ENCODE results near the gene MMD. TPM values are rescaled to one million over a fixed set of nuclear protein-coding genes. Genes with fewer than 3 reads are reported as not detected.

Gene MMD
- total and polyA plus RNA-seq, 4 donors = 37.4 to 122 (median 107) TPM

DNA sequence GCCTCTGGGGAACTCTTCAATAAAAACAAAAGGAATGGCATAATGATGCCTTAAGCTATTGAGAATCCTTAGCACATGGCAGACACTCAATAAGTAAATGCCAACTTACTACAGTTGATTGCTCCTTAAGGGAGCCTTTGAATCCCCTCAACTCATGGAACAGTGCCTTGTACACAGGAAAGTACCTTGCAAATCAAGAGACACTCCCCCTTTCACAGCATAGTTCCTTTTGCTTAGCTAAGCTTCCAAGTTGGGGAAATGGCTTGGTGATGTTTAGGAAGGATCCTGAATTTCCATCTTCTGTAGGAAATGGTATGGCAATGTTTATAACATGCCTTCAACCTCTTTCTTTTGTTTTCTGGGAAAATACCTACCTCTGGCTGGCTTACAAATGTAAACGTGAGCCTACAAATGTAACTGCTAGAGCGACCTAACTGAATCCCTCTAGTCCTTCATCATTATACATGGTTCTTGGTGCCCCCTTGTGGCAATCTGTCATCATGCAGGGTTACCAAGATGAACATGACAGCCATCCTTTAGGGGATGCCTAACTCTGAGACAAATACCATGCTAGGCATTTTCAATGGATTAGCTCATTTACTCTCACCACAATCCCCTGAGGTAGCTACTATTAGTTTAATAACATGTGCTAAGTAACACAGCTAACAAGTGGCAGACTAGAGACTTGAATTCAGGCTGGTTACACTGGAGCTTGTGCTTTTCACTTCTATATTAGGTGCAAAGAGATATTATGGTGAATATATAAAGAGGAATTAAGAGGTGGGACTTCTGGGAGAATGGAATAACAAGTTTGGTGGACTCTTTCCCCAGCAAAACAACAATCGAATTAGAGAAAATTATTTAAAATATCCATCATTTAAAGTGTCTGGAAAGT lies 65.0 kb downstream of the MMD start:
- H3K27ac ChIP-seq (ENCODE audit: low read depth, low read length) = no peak overlapping the region
- 15% methylated on average over 2 of the region's 3 CpGs for WGBS (ENCODE audit: insufficient coverage)
- H3K36me3 ChIP-seq (ENCODE audit: control insufficient read depth, insufficient read depth, low read length) = no peaks in the 10 kb centered on the region
- H3K9me3 ChIP-seq (ENCODE audit: control insufficient read depth, insufficient read depth, low read length) = peaks cover 5% of the 10 kb centered on the region
- H3K27me3 ChIP-seq (ENCODE audit: control insufficient read depth, insufficient read depth, low read length) = no peaks in the 10 kb centered on the region
- no peak overlapping the region for H3K4me3 ChIP-seq (ENCODE audit: low read depth, low read length)
- H3K4me1 ChIP-seq (ENCODE audit: control insufficient read depth, insufficient read depth, low read length) = no peaks in the 10 kb centered on the region
- peak in 3 of 6 donors; percentile 19 to 73 (median 69) for DNase-seq (ENCODE audit: low read depth in 4 of 6, low spot score in 6 of 6)

DNA sequence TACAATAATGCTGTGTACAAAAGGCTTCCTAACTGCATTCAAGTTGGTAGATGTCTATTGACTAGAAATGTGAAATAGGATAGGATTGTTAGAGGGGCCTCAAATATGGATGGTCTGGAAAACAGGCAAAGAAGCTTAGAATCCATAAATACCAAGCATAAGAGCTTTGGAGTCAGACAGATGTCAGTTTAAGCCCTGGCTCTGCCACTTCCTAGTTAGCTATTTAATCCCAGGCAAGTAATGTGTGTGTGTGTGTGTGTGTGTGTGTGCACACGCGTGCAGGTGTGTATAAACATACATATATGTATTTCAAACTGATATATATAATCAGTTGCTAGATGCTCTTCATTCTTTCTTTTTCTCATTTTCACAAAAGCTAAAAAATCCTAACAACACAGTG lies 66.7 kb downstream of the MMD start:
- Histone ChIP-seq H3K4me1 (ENCODE audit: control insufficient read depth, insufficient read depth, low read length) (no peaks in the 10 kb centered on the region), H3K27me3 (ENCODE audit: control insufficient read depth, insufficient read depth, low read length) (no peaks in the 10 kb centered on the region), H3K4me3 (ENCODE audit: low read depth, low read length) (no peak overlapping the region), H3K36me3 (ENCODE audit: control insufficient read depth, insufficient read depth, low read length) (no peaks in the 10 kb centered on the region), H3K27ac (ENCODE audit: low read depth, low read length) (no peak overlapping the region), H3K9me3 (ENCODE audit: control insufficient read depth, insufficient read depth, low read length) (no peaks in the 10 kb centered on the region)
- DNase-seq (ENCODE audit: low read depth in 4 of 6, low spot score in 6 of 6) = no peak
- WGBS (ENCODE audit: insufficient coverage) = no CpG with 5 or more reads among the region's 2 CpGs

DNA sequence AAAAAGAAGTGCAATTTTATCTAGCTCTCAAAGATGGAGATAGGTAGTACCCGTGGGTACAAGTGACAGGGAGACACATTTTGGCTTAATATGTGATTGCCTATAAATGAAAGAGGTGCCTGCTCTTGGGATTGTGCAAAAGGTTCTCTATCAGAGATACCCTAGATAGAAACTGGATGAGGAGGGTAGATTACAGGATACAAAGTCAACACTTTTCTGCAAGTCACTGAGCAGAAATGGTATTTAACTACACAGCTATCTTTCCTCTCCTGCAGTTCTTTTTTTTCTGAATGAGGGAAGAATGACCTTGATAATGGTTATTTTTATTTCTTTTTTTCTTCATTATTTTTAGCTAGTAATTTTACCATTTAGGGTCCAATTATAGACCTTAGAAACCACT lies 67.6 kb downstream of the MMD start:
- DNase-seq (ENCODE audit: low read depth in 4 of 6, low spot score in 6 of 6) = no peak
- no peaks in the 10 kb centered on the region for H3K27me3 ChIP-seq (ENCODE audit: control insufficient read depth, insufficient read depth, low read length)
- WGBS (ENCODE audit: insufficient coverage) = 75% methylated on average over 1 of the region's 1 CpG
- no peaks in the 10 kb centered on the region for H3K9me3 ChIP-seq (ENCODE audit: control insufficient read depth, insufficient read depth, low read length)
- no peaks in the 10 kb centered on the region for H3K4me1 ChIP-seq (ENCODE audit: control insufficient read depth, insufficient read depth, low read length)
- no peak overlapping the region for H3K4me3 ChIP-seq (ENCODE audit: low read depth, low read length)
- no peaks in the 10 kb centered on the region for H3K36me3 ChIP-seq (ENCODE audit: control insufficient read depth, insufficient read depth, low read length)
- no peak overlapping the region for H3K27ac ChIP-seq (ENCODE audit: low read depth, low read length)

DNA sequence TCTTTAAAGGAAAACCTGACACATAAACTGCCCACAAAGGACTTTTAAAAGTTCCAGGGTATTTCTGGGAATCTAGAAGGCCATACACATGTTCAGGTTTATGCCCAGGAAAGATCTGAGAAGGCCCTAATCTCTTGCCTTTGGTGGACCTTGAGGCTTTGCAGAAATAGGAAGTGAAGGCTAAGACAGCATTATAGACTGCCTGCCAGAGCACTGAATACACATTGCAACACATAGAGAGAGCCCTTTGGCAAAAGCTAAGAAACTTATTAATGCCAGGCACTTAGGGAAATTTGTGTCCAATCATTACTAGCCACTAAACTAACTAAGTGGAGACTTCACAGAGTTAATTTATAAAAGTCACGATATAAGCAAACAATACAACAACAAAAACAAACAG lies 70.4 kb downstream of the MMD start:
- Histone ChIP-seq H3K4me1 (ENCODE audit: control insufficient read depth, insufficient read depth, low read length) (no peaks in the 10 kb centered on the region), H3K27ac (ENCODE audit: low read depth, low read length) (no peak overlapping the region), H3K36me3 (ENCODE audit: control insufficient read depth, insufficient read depth, low read length) (no peaks in the 10 kb centered on the region), H3K9me3 (ENCODE audit: control insufficient read depth, insufficient read depth, low read length) (peaks cover 2% of the 10 kb centered on the region), H3K27me3 (ENCODE audit: control insufficient read depth, insufficient read depth, low read length) (no peaks in the 10 kb centered on the region), H3K4me3 (ENCODE audit: low read depth, low read length) (no peak overlapping the region)
- no CpG with 5 or more reads among the region's 1 CpG for WGBS (ENCODE audit: insufficient coverage)
- DNase-seq (ENCODE audit: low read depth in 4 of 6, low spot score in 6 of 6) = no peak

DNA sequence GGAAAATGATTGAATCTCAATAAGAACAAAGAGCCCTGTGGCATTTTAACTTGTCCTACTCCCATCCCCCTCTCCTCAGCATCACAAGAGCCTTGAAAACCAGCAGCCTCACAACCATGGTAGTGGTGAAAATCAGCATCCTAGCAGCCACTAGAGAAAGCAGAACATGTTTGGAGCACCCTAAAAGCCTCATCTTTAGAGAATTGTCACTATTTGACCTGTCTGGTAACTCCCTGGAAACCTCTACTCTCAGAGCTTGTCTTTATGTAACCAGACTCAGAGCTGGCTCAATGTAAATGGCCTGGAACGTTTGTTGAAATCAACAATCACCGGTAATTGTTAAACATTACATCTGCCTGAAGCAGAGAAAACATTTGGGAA lies 70.8 kb downstream of the MMD start:
- DNase-seq (ENCODE audit: low read depth in 4 of 6, low spot score in 6 of 6) = no peak
- Histone ChIP-seq H3K27ac (ENCODE audit: low read depth, low read length) (no peak overlapping the region), H3K9me3 (ENCODE audit: control insufficient read depth, insufficient read depth, low read length) (peaks cover 2% of the 10 kb centered on the region), H3K4me3 (ENCODE audit: low read depth, low read length) (no peak overlapping the region), H3K27me3 (ENCODE audit: control insufficient read depth, insufficient read depth, low read length) (no peaks in the 10 kb centered on the region), H3K4me1 (ENCODE audit: control insufficient read depth, insufficient read depth, low read length) (no peaks in the 10 kb centered on the region), H3K36me3 (ENCODE audit: control insufficient read depth, insufficient read depth, low read length) (no peaks in the 10 kb centered on the region)
- WGBS (ENCODE audit: insufficient coverage) = no CpG with 5 or more reads among the region's 2 CpGs

DNA sequence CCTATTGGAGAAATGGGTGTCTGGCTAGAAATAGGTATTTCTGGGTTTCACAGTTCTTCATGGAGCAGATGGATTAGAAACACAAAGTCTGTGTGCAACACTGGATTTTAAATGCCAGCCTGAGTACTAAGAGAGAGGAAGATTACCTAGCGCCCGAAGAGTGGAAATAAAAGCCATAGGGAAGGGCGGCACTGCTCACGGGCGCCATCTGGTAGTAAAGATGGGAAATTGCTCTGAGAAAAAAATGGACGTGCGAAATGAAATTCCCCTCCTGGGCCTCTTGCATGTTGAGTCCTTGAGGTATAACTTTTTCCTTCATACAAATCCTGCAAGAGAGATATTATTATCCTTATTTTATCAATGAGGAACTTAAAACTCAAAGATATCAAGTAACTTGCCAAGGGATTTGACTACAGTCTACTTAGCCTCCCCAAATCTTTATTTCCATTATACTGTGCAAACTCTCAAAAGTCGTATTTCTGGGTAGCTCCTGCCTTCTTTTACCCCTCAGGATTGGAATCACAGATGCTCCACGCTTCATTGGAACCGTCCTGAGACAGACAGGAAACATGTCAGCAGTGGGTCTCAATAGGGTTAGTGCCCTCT lies 72.8 kb downstream of the MMD start:
- H3K4me1 ChIP-seq (ENCODE audit: control insufficient read depth, insufficient read depth, low read length) = no peaks in the 10 kb centered on the region
- H3K27ac ChIP-seq (ENCODE audit: low read depth, low read length) = no peak overlapping the region
- H3K4me3 ChIP-seq (ENCODE audit: low read depth, low read length) = no peak overlapping the region
- H3K36me3 ChIP-seq (ENCODE audit: control insufficient read depth, insufficient read depth, low read length) = no peaks in the 10 kb centered on the region
- DNase-seq (ENCODE audit: low read depth in 4 of 6, low spot score in 6 of 6) = peak; percentile 26 to 91 (median 48)
- peaks cover 2% of the 10 kb centered on the region for H3K9me3 ChIP-seq (ENCODE audit: control insufficient read depth, insufficient read depth, low read length)
- H3K27me3 ChIP-seq (ENCODE audit: control insufficient read depth, insufficient read depth, low read length) = no peaks in the 10 kb centered on the region
- WGBS (ENCODE audit: insufficient coverage) = 17% methylated on average over 8 of the region's 10 CpGs

DNA sequence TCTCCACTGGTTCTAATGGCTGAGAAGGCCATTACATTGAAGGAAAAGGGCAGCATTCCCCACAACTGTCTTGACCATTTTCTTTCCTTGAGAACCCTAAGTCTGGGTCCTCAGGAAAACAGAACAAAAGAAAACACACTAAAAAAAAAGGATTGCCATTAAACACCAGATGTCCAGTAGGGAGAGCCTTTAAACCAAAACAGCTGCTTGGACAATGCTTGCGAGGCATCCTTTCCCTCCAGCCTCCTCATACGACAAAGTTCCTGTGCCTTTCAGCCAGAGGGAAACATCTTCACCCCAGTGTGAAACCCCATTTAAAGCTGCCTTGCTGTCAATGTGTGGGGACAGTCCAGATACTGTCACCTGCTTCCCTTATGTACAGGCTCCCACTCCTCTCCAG lies 74.3 kb downstream of the MMD start:
- no peak overlapping the region for H3K4me3 ChIP-seq (ENCODE audit: low read depth, low read length)
- no peak for DNase-seq (ENCODE audit: low read depth in 4 of 6, low spot score in 6 of 6)
- peaks cover 2% of the 10 kb centered on the region for H3K9me3 ChIP-seq (ENCODE audit: control insufficient read depth, insufficient read depth, low read length)
- H3K27me3 ChIP-seq (ENCODE audit: control insufficient read depth, insufficient read depth, low read length) = no peaks in the 10 kb centered on the region
- H3K27ac ChIP-seq (ENCODE audit: low read depth, low read length) = no peak overlapping the region
- no peaks in the 10 kb centered on the region for H3K4me1 ChIP-seq (ENCODE audit: control insufficient read depth, insufficient read depth, low read length)
- no peaks in the 10 kb centered on the region for H3K36me3 ChIP-seq (ENCODE audit: control insufficient read depth, insufficient read depth, low read length)
- 56% methylated on average over 2 of the region's 2 CpGs for WGBS (ENCODE audit: insufficient coverage)

DNA sequence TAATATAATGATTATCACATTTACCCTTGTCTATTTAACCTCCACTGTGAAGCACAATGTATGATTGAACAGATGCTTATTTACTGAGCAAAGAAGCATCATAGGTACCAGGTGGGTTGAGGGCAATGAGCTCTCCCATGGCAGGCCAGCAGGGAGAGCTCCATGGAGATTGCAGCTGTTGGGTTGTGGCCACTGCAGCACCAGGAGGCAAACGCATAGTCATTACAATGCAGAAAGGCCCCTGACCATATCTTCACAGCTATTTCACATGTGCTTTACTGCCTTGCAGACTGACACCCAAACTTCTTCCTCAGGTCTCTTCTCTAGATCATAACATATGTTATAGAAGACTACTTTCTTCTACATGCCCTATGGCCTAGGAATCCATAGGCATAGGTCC lies 75.0 kb downstream of the MMD start:
- DNase-seq (ENCODE audit: low read depth in 4 of 6, low spot score in 6 of 6) = no peak
- Histone ChIP-seq H3K4me1 (ENCODE audit: control insufficient read depth, insufficient read depth, low read length) (no peaks in the 10 kb centered on the region), H3K27me3 (ENCODE audit: control insufficient read depth, insufficient read depth, low read length) (no peaks in the 10 kb centered on the region), H3K4me3 (ENCODE audit: low read depth, low read length) (no peak overlapping the region), H3K9me3 (ENCODE audit: control insufficient read depth, insufficient read depth, low read length) (peaks cover 2% of the 10 kb centered on the region), H3K27ac (ENCODE audit: low read depth, low read length) (no peak overlapping the region), H3K36me3 (ENCODE audit: control insufficient read depth, insufficient read depth, low read length) (no peaks in the 10 kb centered on the region)
- 100% methylated on average over 1 of the region's 1 CpG for WGBS (ENCODE audit: insufficient coverage)

DNA sequence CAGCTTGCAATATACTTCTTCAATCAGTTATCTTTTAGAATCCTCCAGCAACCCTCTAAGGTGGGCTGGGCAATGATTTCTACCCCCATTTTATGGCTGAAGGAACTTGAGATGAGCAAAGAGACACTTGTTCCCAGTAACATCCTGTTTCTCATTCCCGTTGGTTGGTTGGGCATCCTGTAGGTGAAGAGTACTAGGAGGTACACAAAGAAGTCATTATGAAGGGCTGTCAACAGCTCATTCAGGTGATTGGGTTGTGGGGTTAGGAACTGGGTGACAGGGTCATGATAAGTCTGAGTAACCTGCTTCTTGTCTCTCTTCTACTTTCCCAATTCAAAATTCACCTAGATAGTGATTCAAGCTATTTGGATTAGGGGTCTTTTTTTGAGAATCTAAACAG lies 76.5 kb downstream of the MMD start:
- H3K36me3 ChIP-seq (ENCODE audit: control insufficient read depth, insufficient read depth, low read length) = no peaks in the 10 kb centered on the region
- H3K4me3 ChIP-seq (ENCODE audit: low read depth, low read length) = no peak overlapping the region
- H3K27ac ChIP-seq (ENCODE audit: low read depth, low read length) = no peak overlapping the region
- no peaks in the 10 kb centered on the region for H3K27me3 ChIP-seq (ENCODE audit: control insufficient read depth, insufficient read depth, low read length)
- DNase-seq (ENCODE audit: low read depth in 4 of 6, low spot score in 6 of 6) = no peak
- WGBS (ENCODE audit: insufficient coverage) = no CpG with 5 or more reads among the region's 1 CpG
- peaks cover 2% of the 10 kb centered on the region for H3K9me3 ChIP-seq (ENCODE audit: control insufficient read depth, insufficient read depth, low read length)
- no peaks in the 10 kb centered on the region for H3K4me1 ChIP-seq (ENCODE audit: control insufficient read depth, insufficient read depth, low read length)

DNA sequence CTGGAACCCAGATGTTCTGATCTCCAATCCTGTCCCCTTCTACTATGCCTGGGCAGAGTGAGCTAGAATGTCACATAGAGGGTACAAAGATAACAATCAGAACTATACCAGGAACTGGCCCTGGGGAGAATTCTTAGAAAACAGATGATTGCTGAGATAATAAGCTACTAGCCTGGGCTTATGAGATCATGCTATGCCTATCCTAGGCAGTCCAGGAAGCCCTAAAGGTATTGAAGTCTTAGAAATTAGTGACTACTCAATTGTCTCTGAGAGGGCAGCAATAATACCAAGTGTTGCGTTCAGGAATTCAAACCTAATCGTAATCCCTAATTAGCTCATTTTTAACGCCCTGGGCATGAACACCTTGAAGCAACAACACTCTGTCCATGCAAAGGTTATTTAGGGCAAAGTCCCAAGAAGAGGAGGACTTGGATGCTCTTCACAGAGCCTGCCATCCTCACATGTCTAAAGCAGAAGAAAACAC lies 77.1 kb downstream of the MMD start:
- no peak overlapping the region for H3K4me3 ChIP-seq (ENCODE audit: low read depth, low read length)

More for the DNA sequence above, 77.1 kb downstream of the MMD start:
- WGBS (ENCODE audit: insufficient coverage) = 88% methylated on average over 3 of the region's 3 CpGs
- Histone ChIP-seq H3K9me3 (ENCODE audit: control insufficient read depth, insufficient read depth, low read length) (peaks cover 2% of the 10 kb centered on the region), H3K4me1 (ENCODE audit: control insufficient read depth, insufficient read depth, low read length) (no peaks in the 10 kb centered on the region), H3K27ac (ENCODE audit: low read depth, low read length) (no peak overlapping the region), H3K36me3 (ENCODE audit: control insufficient read depth, insufficient read depth, low read length) (no peaks in the 10 kb centered on the region), H3K27me3 (ENCODE audit: control insufficient read depth, insufficient read depth, low read length) (no peaks in the 10 kb centered on the region)
- no peak for DNase-seq (ENCODE audit: low read depth in 4 of 6, low spot score in 6 of 6)
